Measurements from ENCODE around the gene ZNF593OS.

DNA sequence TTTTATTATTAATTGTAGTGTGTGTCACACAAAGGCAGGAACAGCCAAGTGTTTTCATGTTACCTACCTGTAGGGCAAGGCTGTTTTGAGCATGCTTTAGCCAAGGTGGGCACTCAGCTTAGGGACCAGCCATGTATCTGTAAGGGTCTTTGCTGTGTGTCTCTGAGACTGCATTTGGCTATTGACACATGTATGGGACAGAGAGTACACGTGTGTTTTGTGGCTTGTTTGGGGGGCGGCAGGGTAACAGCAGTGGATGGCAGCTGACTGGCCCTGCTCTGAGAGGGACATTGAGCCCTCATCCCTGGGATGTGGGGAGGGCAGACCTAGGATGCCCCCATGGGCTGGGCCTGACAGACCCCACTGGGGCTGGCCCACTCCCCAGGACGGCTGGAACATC, 25.7 kb upstream of the ZNF593OS start:
- TF ChIP-seq POLR2A (IDR thresholded peaks at IDR 0.05; ENCODE audit: low read depth): no peak
- TF ChIP-seq, protein P1, sequence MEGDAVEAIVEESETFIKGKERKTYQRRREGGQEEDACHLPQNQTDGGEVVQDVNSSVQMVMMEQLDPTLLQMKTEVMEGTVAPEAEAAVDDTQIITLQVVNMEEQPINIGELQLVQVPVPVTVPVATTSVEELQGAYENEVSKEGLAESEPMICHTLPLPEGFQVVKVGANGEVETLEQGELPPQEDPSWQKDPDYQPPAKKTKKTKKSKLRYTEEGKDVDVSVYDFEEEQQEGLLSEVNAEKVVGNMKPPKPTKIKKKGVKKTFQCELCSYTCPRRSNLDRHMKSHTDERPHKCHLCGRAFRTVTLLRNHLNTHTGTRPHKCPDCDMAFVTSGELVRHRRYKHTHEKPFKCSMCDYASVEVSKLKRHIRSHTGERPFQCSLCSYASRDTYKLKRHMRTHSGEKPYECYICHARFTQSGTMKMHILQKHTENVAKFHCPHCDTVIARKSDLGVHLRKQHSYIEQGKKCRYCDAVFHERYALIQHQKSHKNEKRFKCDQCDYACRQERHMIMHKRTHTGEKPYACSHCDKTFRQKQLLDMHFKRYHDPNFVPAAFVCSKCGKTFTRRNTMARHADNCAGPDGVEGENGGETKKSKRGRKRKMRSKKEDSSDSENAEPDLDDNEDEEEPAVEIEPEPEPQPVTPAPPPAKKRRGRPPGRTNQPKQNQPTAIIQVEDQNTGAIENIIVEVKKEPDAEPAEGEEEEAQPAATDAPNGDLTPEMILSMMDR (IDR thresholded peaks at IDR 0.05): no peak

Measured in esophagus muscularis mucosa (tissue), 3 donors.